Stimulated activated CD4-positive, alpha-beta T cell treated with anti-CD3 and anti-CD28 coated beads, TNF-alpha, amount 100 ng/mL, for 48 hours (primary cell): Measurements from ENCODE around the gene ARHGAP42.

Experiments used
- DNase-seq, 3 donors: peaks; one replicate each; pipeline ENCODE4 v3.0.0-alpha.2; 2020; ENCODE audit warnings: low read depth in 3 of 3

Gene ARHGAP42

GRCh38 chr11:100918551-100919500 is 231.7 kb downstream of the ARHGAP42 start:
- no peak for DNase-seq

- DNase-seq, result no peak
Measured at GRCh38 chr11:100920593-100920992, 233.5 kb downstream of the ARHGAP42 start.

GRCh38 chr11:100922121-100922520 is 235.0 kb downstream of the ARHGAP42 start:
- no peak for DNase-seq

DNA sequence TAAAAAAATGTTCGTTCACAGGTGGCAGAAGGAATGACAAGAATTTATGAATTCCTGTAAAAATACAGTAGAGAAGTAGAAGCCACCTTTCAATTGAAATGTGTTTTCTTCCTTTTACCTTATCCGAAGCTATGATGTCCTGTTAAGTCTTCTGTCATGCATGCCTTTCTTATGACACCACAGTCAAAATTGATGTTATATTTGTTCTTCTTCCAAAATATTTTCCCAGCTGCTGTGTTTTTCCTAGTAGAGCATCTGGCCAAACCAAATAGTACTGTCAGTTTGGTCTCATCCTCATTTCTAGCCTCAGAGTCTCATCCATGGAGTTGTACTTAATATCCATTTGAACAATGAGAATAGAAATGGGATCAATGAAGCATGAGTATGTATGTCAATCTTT is 236.5 kb downstream of the ARHGAP42 start:
- DNase-seq, result no peak

DNA sequence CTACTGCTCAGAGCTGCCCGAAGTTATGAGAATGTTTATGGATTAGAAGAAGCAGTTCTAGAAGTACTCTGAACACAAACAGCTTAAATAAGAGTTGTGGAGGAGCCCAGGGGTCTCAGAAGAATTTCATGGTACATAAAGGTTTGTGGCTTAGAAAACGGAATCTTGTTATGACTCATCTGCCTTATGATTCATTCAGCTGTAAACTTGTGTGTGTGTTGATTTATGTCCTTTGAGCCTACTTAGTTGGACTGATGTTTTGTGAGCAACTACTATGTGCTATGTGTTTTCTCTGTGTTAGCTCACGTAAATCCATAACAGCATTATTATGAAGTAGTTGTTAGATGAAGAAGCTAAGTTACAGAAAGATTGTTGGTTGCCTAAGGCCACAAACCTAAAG is 238.8 kb downstream of the ARHGAP42 start:
- DNase-seq, result no peak

GRCh38 chr11:100927579-100927978 is 240.5 kb downstream of the ARHGAP42 start:
- DNase-seq, result no peak

GRCh38 chr11:100928426-100928825 is 241.3 kb downstream of the ARHGAP42 start:
- no peak for DNase-seq

DNA sequence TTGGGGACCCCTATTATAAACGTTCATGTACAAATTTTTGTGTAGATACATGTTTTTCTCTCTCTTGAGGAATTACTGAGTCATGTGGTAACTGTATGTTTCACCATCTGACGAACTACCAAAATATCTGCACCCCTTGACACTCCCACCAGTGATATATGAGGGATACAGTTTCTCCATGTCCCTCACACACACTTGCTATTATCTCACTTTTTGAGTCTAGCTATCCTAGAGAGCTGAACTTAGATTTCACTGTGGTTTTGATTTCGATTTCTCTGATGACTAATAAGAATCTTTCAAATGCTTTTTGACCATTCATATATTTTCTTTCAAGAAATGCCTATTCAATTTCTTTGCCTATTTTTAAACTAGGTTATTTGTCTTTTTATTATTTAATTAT is 242.3 kb downstream of the ARHGAP42 start:
- no peak for DNase-seq

DNA sequence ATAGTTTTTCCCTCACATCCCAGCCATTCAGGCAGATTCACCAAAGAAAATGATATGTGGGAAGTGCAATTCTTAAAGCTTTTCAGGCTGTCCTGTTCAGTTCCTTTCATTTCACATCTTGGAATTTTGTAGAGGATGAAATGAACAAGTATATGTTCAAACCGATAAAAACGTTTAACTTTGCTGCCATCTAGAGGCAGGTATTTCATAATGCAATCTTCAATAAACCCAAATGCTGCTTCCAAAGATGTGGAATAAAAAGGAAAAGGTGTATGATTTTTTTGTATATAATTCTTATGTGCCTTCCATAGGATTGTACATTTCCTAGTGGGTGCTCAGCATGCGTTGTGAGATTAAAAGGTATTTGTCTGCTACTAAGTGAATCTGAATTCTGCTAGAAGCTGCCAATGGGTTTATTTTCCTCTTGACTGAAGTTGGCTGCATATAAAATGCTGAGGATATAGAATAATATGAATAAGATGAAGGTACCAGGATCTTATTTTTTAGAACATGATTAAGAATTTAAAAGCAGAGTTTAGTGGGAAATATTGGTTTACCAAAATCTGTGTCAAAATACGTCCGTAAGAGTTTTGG is 243.2 kb downstream of the ARHGAP42 start:
- no peak for DNase-seq

DNA sequence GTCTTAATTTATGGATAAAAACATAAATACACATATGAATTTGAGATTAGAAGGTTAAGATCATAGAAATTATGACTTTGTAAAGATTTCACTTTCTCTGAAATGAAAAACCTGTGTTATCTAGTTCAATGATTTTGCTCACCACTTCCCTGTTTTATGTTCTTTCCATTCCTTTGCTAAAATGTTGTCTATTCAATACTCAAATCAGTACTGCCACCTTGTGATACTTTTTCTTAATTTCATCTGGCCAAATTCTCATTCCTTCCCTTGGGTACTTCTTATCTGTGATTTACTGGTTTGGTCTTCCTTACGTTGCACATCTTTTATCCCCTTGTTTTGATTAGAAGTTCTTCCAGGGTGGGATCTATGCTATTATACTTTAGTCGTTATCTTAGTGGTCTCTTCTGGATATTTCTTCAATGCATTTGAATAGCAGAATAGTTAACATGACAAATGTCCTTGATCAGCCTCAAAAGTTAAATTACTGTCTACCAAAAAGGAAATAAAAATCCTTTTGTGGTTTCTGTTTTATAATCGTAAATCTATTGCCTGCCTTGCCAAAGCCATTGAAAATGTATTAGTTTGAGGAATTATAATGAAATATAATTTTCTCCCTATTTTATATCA is 245.5 kb downstream of the ARHGAP42 start:
- DNase-seq, result no peak

GRCh38 chr11:100936781-100937180 is 249.7 kb downstream of the ARHGAP42 start:
- no peak for DNase-seq

DNA sequence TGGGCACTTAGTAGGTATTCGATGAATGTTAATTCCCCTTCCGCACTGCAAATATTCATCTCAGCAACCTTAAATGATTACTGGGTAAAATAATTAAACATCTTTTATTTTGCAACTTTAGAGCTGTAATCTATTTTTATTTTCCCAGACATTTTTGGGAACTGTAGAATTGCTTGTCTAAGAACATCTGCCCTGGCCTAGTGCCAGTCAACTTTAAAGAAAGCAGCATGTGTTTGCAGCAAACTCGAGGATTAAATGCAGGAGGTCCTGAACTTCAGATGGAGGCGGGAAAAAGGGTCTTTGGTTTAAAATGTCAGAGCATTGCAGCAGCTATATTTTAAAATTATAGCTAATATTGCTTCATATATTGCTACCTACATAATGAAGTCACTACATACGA is 252.5 kb downstream of the ARHGAP42 start:
- no peak for DNase-seq

GRCh38 chr11:100940111-100940510 is 253.0 kb downstream of the ARHGAP42 start:
- no peak for DNase-seq

GRCh38 chr11:100941033-100941432 is 253.9 kb downstream of the ARHGAP42 start:
- DNase-seq, result no peak

GRCh38 chr11:100942016-100942415 is 254.9 kb downstream of the ARHGAP42 start:
- DNase-seq, result no peak

GRCh38 chr11:100948936-100949335 is 261.8 kb downstream of the ARHGAP42 start:
- no peak for DNase-seq

DNA sequence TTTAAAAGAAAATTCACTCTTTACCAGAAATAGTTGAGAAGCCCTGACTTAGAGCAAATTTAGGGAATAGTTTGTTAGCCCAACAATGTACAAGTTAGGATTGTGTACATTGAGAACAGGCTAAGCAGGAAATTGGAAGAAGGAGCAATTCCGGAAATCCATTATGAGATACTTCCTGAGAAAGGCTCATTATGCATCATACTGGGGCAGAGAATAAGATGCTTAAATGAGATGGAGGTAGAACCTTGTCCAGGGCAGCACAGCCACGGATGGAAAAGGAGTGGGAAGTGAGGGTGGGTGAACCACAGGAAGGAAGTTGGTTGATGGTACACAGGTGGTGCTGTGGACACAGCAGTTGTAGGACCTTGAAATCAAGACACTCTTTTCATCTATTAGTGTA is 262.4 kb downstream of the ARHGAP42 start:
- DNase-seq, result no peak

GRCh38 chr11:100955318-100955717 is 268.2 kb downstream of the ARHGAP42 start:
- no peak for DNase-seq

GRCh38 chr11:100956351-100956750 is 269.3 kb downstream of the ARHGAP42 start:
- no peak for DNase-seq

- DNase-seq, result no peak
Measured at GRCh38 chr11:100957499-100957898, 270.4 kb downstream of the ARHGAP42 start.

- no peak for DNase-seq
Measured at GRCh38 chr11:100961633-100962032, 274.5 kb downstream of the ARHGAP42 start.

DNA sequence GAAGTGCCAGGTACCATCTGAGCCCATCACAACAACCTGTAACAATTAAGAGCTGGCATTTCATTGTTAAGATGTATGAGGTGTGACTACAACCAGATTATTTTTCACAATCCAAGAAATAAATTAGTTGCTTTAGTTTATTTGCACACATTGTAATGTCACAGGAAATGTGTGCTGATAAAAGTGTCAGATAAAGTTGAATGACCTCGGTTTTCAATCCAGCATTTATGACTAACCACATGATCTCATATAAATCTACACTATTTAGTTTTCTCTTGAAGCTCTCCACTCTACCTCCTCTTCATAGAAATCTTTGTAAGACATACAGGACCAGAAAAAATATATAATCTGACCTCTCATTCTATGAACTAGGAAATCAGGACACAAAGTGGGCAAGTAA is 276.3 kb downstream of the ARHGAP42 start:
- no peak for DNase-seq

GRCh38 chr11:100964435-100964834 is 277.3 kb downstream of the ARHGAP42 start:
- no peak for DNase-seq
